Activated CD8-positive, alpha-beta T cell treated with anti-CD3 and anti-CD28 coated beads for 36 hours (primary cell): Measurements from ENCODE around the gene UNKL. TPM values are rescaled to one million over a fixed set of nuclear protein-coding genes. Genes with fewer than 3 reads are reported as not detected.
"Not testable (repeated sequence)": the region's sequence is repeated elsewhere in the genome, so short reads cannot be mapped to it uniquely, and the experiment has no call there.

ENCODE experiments used
- ATAC-seq: fragments of 200-7000 bp; cut with Tn5 transposase; one replicate; pipeline ENCODE4 v1.10.0; 2021; ENCODE audit warnings: mild to moderate bottlenecking, moderate library complexity
- CTCF ChIA-PET: fragments of 350-600 bp; sonication (Branson Sonifier 250); formaldehyde crosslinking; loops from one replicate; lab custom pipeline; 2021; ENCODE audit warnings: antibody characterized with exemption; lab: Charles Lee
- POLR2A ChIA-PET: fragments of 350-600 bp; sonication (Branson Sonifier 250); formaldehyde crosslinking; loops from one replicate; lab custom pipeline; 2021; ENCODE audit warnings: antibody characterized with exemption; lab: Charles Lee
- DNase-seq: peaks from one replicate; pipeline ENCODE4 v3.0.0-alpha.2; 2020
- H3K27ac Mint-ChIP-seq: one replicate; pipeline ENCODE4 v1.8.0; 2021; ENCODE audit warnings: mild to moderate bottlenecking, mixed read lengths
- H3K27me3 Mint-ChIP-seq: one replicate; pipeline ENCODE4 v1.8.0; 2021; ENCODE audit warnings: mixed read lengths
- H3K36me3 Mint-ChIP-seq: one replicate; pipeline ENCODE4 v1.8.0; 2021; ENCODE audit warnings: low read depth, mixed read lengths
- H3K4me1 Mint-ChIP-seq: one replicate; pipeline ENCODE4 v1.8.0; 2021; ENCODE audit warnings: low read depth, mixed read lengths
- H3K4me3 Mint-ChIP-seq: one replicate; pipeline ENCODE4 v1.8.0; 2021; ENCODE audit warnings: mild to moderate bottlenecking, moderate library complexity, mixed read lengths
- H3K9me3 Mint-ChIP-seq: one replicate; pipeline ENCODE4 v1.8.0; 2021; ENCODE audit warnings: mixed read lengths
- intact Hi-C: fragments of 100-400 bp; cut with micrococcal nuclease; formaldehyde crosslinking; loops from one replicate; pipeline ENCODE4 v1.10.0; 2022
- total RNA-seq, 2 experiments: library from RNA; stranded (reverse); gene quantifications; one replicate each; pipeline ENCODE4 v1.2.3, GENCODE V29; 2021
- TF ChIP-seq, protein P1 (sequence below): fragments of 200-600 bp; IDR thresholded peaks from one replicate; pipeline ENCODE4 v1.8.0; 2022; ENCODE audit warnings: antibody characterized with exemption, mild to moderate bottlenecking

UNKL gene
- total RNA-seq, 2 experiments from 2014 or later, result 32.4 to 38.1 TPM

DNA sequence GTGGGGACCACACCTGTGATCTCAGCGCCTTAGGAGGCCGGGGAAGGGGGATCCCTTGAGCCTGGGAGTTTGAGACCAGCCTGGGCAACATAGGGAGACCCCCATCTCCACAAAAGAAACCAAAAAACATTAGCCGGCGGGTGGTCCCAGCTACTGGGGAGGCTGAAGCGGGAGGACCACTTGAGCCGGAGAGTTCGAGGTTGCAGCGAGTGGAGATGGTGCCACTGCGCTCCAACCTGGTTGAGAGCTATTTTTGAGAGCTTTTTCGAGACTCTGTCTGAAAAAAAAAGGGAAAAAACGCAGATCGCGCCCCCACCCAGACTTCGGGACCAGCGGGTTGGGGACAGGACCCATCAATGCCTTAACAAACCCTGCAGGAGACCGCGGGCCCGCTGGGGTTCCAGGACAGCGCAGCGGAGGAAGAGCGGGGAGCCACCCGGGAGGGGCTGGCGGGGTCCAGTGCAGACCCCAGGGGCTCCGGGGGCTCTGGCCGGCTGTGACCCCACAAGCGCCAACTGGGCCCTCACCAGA is 81.8 kb downstream of the UNKL start:
- ATAC-seq (no peak), DNase-seq (no peak)
- TF ChIP-seq, protein P1, sequence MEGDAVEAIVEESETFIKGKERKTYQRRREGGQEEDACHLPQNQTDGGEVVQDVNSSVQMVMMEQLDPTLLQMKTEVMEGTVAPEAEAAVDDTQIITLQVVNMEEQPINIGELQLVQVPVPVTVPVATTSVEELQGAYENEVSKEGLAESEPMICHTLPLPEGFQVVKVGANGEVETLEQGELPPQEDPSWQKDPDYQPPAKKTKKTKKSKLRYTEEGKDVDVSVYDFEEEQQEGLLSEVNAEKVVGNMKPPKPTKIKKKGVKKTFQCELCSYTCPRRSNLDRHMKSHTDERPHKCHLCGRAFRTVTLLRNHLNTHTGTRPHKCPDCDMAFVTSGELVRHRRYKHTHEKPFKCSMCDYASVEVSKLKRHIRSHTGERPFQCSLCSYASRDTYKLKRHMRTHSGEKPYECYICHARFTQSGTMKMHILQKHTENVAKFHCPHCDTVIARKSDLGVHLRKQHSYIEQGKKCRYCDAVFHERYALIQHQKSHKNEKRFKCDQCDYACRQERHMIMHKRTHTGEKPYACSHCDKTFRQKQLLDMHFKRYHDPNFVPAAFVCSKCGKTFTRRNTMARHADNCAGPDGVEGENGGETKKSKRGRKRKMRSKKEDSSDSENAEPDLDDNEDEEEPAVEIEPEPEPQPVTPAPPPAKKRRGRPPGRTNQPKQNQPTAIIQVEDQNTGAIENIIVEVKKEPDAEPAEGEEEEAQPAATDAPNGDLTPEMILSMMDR, result no peak
- POLR2A ChIA-PET, result interaction anchor here (0.7 to 1.7 kb wide), 6 partner anchors 10 to 46 kb away, joined by 3 to 5 read pairs (median 4); partner anchors contain the start of gene UBE2I
- H3K36me3 Mint-ChIP-seq, result no peaks in the 10 kb centered on the region
- CTCF ChIA-PET, result interaction anchor here (1.2 kb wide), 1 partner anchor 31 kb away, joined by 3 read pairs; no protein-coding TSS in a partner anchor
- H3K9me3 Mint-ChIP-seq, result no peaks in the 10 kb centered on the region
- intact Hi-C loops, result no loop called here
- no peak overlapping the region for H3K27ac Mint-ChIP-seq
- peaks cover 13% of the 10 kb centered on the region for H3K4me1 Mint-ChIP-seq
- H3K27me3 Mint-ChIP-seq, result peaks cover 18% of the 10 kb centered on the region
- peak overlapping the region; percentile 27 for H3K4me3 Mint-ChIP-seq

DNA sequence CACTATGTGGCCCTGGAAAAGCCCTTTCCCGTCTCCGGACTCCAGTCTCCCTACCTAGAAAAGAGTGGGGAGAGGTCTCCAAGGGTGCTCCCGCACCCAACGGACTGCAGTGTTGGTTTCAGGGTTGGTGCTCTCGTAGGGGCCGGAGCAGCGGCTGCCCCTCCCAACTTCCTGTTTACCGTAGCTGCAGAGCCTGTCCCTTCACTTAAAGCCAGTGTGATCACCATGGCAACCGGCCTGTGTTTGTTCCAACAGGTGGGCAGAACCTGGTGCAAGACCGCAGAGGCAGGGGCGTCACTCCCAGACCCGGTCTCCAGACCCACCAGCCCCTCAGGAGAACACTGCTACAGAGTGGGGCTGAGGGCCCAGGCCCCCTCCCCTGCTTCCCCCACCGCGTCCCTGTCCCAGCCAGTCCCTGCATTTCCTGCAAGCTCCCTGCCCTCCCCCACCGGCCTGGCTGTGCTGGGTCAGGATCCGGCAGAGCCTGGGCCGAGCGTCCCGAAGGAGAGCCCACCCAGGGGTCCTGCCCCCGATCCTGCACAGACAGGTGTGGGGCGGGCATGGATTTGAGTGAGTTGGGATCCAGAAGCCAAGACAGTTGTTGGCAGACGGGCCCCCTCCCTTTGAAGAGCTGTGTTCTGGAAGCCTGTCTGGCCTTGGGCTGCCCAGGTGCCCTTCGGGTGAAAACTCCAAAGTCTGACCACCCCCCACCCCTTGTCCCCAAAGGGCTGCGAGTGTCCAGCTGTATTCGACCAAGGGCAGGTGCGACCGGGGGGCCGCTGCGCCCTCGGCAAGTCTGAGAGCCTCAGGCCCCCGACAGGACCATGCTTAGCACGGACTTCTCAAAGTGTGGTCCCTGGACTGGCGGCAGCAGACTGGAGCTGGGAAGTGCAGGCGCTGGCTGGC is 82.5 kb downstream of the UNKL start:
- ChIA-PET CTCF (interaction anchor here (1.2 kb wide), 1 partner anchor 32 kb away, joined by 3 read pairs; no protein-coding TSS in a partner anchor), POLR2A (interaction anchor here (0.6 to 1.7 kb wide), 7 partner anchors 10 to 541 kb away, joined by 3 to 5 read pairs (median 4); partner anchors contain the start of gene UBE2I)
- peak; percentile 32 for ATAC-seq
- H3K27me3 Mint-ChIP-seq, result peaks cover 18% of the 10 kb centered on the region
- DNase-seq, result peak; percentile 73
- H3K4me1 Mint-ChIP-seq, result peaks cover 13% of the 10 kb centered on the region
- TF ChIP-seq, protein P1, result no peak
- intact Hi-C loops, result no loop called here
- no peaks in the 10 kb centered on the region for H3K36me3 Mint-ChIP-seq
- no peak overlapping the region for H3K4me3 Mint-ChIP-seq
- no peaks in the 10 kb centered on the region for H3K9me3 Mint-ChIP-seq
- H3K27ac Mint-ChIP-seq, result no peak overlapping the region

DNA sequence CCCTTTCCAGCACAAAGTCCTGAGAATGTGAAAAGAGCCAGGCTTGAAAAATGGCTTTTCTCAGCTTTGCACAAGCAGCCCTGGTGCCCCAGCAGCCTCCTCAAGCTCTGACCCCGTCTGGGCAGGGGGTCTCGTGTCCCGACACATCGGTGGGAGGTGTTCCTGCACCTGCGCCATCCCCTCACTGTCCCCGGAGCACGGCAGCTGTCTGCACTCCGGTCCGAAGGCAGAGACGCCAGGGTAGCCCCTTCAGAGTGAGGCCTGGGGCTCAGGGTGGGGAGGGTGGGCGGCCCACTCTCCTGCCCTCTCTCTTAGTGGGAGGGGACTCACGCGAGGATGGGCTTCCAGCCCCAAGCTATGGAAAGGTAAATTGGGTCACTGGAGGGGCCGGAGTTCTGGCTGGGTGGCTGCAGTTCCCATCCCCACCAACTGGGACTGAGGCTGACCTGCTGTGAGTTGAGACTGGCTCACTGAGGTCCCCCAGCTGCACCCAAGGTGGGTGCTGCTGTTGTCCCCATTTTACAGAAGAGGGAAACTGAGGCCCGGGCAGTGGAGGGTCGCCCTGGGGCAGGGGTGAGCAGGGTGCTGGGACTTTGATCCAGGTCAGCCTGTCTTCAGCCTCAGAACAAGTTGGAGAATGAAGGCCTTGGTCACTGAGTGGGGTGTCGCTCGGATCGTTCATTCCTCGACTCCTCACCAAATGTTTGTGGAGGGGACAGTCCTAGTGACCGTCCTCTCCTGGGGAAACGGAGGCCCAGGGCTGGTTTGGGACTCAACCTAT is 83.4 kb downstream of the UNKL start:
- Mint-ChIP-seq H3K4me3 (no peak overlapping the region), H3K9me3 (no peaks in the 10 kb centered on the region), H3K27ac (no peak overlapping the region), H3K4me1 (peaks cover 13% of the 10 kb centered on the region), H3K27me3 (peaks cover 18% of the 10 kb centered on the region), H3K36me3 (no peaks in the 10 kb centered on the region)
- DNase-seq (no peak), ATAC-seq (no peak)
- CTCF ChIA-PET, result interaction anchor here (1.0 kb wide), 1 partner anchor 19 kb away, joined by 3 read pairs; no protein-coding TSS in a partner anchor
- TF ChIP-seq, protein P1, result no peak
- POLR2A ChIA-PET, result interaction anchor here (0.6 to 1.7 kb wide), 4 partner anchors 12 to 542 kb away, joined by 3 to 5 read pairs (median 4); no protein-coding TSS in a partner anchor
- intact Hi-C loops, result no loop called here

DNA sequence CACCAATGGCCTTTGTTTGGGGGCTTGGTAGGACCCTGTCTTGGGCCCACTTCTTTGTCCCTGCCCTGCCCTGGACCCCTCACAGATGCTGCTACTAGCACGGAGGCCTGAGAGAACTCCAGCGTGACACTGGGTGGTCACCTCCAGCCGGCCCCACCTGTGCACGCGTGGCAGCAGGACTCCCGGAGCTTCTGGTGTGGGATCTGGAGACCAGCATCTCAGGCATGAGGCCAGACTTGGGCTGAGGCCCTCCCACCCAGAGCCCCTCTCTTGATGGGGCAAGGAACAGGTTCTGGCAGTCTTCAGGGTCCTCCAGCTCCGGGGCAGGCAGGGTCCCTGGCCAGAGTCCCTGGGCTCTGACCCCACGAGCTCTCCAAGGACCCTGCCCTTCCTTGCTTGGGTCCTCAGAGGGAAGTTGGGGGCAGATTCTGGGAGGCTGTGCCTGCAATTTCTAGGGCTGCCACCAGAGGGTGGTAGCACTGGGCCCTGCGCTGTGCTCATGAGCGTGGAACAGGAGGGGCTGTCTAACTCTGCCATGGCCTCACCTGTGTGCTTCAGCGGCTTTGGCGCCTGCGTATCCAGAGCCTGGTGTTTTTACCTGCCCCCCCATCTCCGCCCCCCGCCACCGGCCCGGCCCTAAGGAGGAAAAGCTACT is 84.1 kb downstream of the UNKL start:
- no peak for ATAC-seq

DNA sequence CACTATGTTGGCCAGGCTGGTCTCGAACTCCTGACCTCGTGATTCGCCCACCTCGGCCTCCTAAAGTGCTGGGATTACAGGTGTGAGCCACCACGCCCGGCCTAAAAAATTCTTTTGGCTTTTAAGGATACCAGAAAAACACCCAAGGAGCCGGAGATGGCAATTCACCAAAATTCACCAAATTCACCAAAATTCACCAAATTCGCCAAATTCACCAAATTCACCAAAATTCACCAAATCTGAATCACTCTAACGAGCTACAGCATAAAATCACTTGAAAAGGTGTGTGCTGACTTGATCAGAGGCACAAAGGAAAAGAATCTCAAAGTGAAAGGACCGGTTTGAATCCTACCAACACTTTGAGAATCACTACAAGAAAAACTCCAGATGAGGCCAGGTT is 85.5 kb downstream of the UNKL start:
- DNase-seq, H3K9me3 Mint-ChIP-seq, POLR2A ChIA-PET, intact Hi-C loops, H3K27ac Mint-ChIP-seq, ATAC-seq, H3K36me3 Mint-ChIP-seq, H3K4me3 Mint-ChIP-seq: not testable (repeated sequence)
- Mint-ChIP-seq H3K4me1 (peaks cover 13% of the 10 kb centered on the region), H3K27me3 (peaks cover 11% of the 10 kb centered on the region)
- CTCF ChIA-PET, result interaction anchor here (1.1 to 1.2 kb wide), 2 partner anchors 9 to 20 kb away, joined by 3 to 4 read pairs; no protein-coding TSS in a partner anchor

More for the DNA sequence above, 84.1 kb downstream of the UNKL start:
- Mint-ChIP-seq H3K27ac (no peak overlapping the region), H3K36me3 (no peaks in the 10 kb centered on the region), H3K27me3 (peaks cover 18% of the 10 kb centered on the region), H3K4me1 (peaks cover 13% of the 10 kb centered on the region), H3K9me3 (no peaks in the 10 kb centered on the region), H3K4me3 (no peak overlapping the region)
- intact Hi-C loops, result no loop called here
- DNase-seq, result no peak
- TF ChIP-seq, protein P1, result peak; percentile 67
- CTCF ChIA-PET, result interaction anchor here (1.0 kb wide), 1 partner anchor 18 kb away, joined by 3 read pairs; no protein-coding TSS in a partner anchor
- POLR2A ChIA-PET, result interaction anchor here (1.5 kb wide), 1 partner anchor 33 kb away, joined by 3 read pairs; no protein-coding TSS in a partner anchor

DNA sequence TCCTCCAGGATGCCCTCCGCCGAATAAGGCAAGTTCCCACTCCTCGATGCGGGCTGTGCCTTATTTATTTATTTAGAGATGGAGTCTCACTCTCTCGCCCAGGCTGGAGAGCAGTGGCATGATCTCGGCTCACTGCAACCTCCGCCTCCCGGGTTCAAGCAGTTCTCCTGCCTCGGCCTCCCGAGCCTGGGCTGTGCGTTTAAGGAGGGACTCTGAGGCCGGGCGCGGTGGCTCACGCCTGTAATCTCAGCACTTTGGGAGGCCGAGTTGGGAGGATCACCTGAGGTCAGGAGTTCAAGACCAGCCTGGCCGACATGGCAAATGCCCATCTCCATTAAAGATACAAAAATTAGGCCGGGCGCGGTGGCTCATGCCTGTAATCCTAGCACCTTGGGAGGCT is 86.4 kb downstream of the UNKL start:
- intact Hi-C loops, DNase-seq, H3K27ac Mint-ChIP-seq, POLR2A ChIA-PET, ATAC-seq, H3K9me3 Mint-ChIP-seq, CTCF ChIA-PET, H3K4me3 Mint-ChIP-seq: not testable (repeated sequence)
- peaks cover 12% of the 10 kb centered on the region for H3K36me3 Mint-ChIP-seq
- H3K27me3 Mint-ChIP-seq, result peaks cover 11% of the 10 kb centered on the region
- H3K4me1 Mint-ChIP-seq, result peaks cover 13% of the 10 kb centered on the region
